Stimulated activated CD8-positive, alpha-beta memory T cell treated with anti-CD3 and anti-CD28 coated beads, Interleukin-12 subunit alpha, Interleukin-12 subunit beta, amount 100 ng/mL, for 24 hours (primary cell): ENCODE data around the gene LRIG2.
"Not testable (repeated sequence)": the region's sequence is repeated elsewhere in the genome, so short reads cannot be mapped to it uniquely, and the experiment has no call there.

Source experiments
- DNase-seq: peaks from one replicate; pipeline ENCODE4 v3.0.0-alpha.2; 2020; ENCODE audit errors: extremely low read depth

LRIG2 gene

GRCh38 chr1:113063456-113063855 is 9.5 kb upstream of the LRIG2 start:
- not testable (repeated sequence) for DNase-seq

GRCh38 chr1:113072141-113072756 is 749 bp upstream of the LRIG2 start:
- no peak for DNase-seq

- no peak for DNase-seq
Measured at GRCh38 chr1:113073479-113073950, 517 bp downstream of the LRIG2 start.

- DNase-seq, result no peak
Measured at GRCh38 chr1:113074237-113074636, 1.2 kb downstream of the LRIG2 start.

- not testable (repeated sequence) for DNase-seq
Measured at GRCh38 chr1:113077978-113078377, 5.0 kb downstream of the LRIG2 start.

- no peak for DNase-seq
Measured at GRCh38 chr1:113086541-113086940, 13.5 kb downstream of the LRIG2 start.

GRCh38 chr1:113088972-113089371 is 16.0 kb downstream of the LRIG2 start:
- no peak for DNase-seq

GRCh38 chr1:113090051-113090450 is 17.1 kb downstream of the LRIG2 start:
- no peak for DNase-seq

- DNase-seq, result no peak
Measured at GRCh38 chr1:113091988-113092594, 19.1 kb downstream of the LRIG2 start.

- no peak for DNase-seq
Measured at GRCh38 chr1:113094506-113094905, 21.5 kb downstream of the LRIG2 start.

- DNase-seq, result no peak
Measured at GRCh38 chr1:113095790-113096455, 22.9 kb downstream of the LRIG2 start.

- no peak for DNase-seq
Measured at GRCh38 chr1:113096493-113096892, 23.5 kb downstream of the LRIG2 start.

GRCh38 chr1:113101588-113101987 is 28.6 kb downstream of the LRIG2 start:
- no peak for DNase-seq

- no peak for DNase-seq
Measured at GRCh38 chr1:113103048-113103447, 30.1 kb downstream of the LRIG2 start.

GRCh38 chr1:113103977-113104376 is 31.0 kb downstream of the LRIG2 start:
- DNase-seq, result no peak

GRCh38 chr1:113106910-113107309 is 33.9 kb downstream of the LRIG2 start:
- DNase-seq, result no peak

GRCh38 chr1:113109908-113110554 is 37.0 kb downstream of the LRIG2 start:
- DNase-seq, result no peak

GRCh38 chr1:113118266-113118665 is 45.3 kb downstream of the LRIG2 start:
- no peak for DNase-seq

GRCh38 chr1:113123737-113124136 is 50.7 kb downstream of the LRIG2 start:
- no peak for DNase-seq

GRCh38 chr1:113124366-113124765 is 51.4 kb downstream of the LRIG2 start:
- DNase-seq, result no peak

GRCh38 chr1:113125517-113125916 is 52.5 kb downstream of the LRIG2 start:
- no peak for DNase-seq

- no peak for DNase-seq
Measured at GRCh38 chr1:113126207-113126606, 53.2 kb downstream of the LRIG2 start.

- no peak for DNase-seq
Measured at GRCh38 chr1:113128116-113128515, 55.1 kb downstream of the LRIG2 start.
